UCSD-AML1 (cell line): Measurements from ENCODE around the gene C1QTNF4.
"Not testable (repeated sequence)": the region's sequence is repeated elsewhere in the genome, so short reads cannot be mapped to it uniquely, and the experiment has no call there.

ENCODE experiments used
- DNase-seq: peaks from one replicate; lab custom pipeline; 2025; ENCODE audit not compliant: unreplicated experiment; lab: John Stamatoyannopoulos, UW

Gene C1QTNF4

DNA sequence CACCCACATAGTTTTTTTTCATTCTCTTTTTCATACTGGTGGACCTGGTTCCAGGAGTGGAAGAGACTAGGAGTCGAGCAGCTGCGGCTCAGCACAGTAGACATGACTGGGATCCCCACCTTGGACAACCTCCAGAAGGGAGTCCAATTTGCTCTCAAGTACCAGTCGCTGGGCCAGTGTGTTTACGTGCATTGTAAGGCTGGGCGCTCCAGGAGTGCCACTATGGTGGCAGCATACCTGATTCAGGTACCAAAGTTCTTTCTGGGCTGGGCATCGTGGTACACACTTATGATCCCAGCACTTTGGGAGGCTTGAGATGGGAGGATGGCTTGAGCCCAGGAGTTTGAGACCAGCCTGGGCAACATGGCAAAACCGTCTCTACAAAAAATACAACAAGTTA is 24.6 kb downstream of the C1QTNF4 start:
- no peak for DNase-seq

- DNase-seq, result no peak
Measured at GRCh38 chr11:47566149-47566698, 28.0 kb downstream of the C1QTNF4 start.

DNA sequence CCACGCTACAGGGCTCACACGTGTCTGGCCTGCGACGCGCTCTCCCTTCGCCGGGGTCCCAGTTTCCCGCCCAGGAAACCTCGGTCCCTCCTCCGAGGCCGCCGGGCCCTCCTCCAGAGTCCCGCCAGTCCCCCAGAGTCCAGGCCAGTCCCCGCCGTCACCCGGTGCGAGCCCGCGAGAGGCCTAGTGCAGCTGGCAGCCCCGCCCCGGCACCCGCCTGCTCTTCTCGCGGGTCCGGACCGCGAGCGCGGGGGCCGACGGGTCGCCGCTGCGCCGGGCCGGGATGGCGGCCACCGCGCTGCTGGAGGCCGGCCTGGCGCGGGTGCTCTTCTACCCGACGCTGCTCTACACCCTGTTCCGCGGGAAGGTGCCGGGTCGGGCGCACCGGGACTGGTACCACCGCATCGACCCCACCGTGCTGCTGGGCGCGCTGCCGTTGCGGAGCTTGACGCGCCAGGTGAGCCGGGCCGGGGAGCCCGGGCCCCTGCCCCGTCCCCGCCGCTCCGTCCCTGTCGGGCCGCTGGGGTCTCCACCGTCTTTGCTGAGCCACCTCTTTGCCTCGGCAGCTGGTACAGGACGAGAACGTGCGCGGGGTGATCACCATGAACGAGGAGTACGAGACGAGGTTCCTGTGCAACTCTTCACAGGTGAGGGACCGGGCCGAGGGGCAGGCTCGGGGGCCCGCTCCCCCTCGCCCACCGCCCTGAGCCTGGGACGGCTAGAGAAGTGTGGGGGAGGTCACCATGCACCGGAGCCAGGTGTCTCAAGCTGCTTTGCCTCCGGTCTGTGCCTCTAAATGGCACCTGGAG is 28.7 kb downstream of the C1QTNF4 start, which contains the start of gene PTPMT1:
Gene PTPMT1, plus strand, starts transcription at position 260 of the 809 bp plus-strand sequence. Its CDS starts 24 bp downstream, at position 284.
- DNase-seq, result peak; percentile 72

DNA sequence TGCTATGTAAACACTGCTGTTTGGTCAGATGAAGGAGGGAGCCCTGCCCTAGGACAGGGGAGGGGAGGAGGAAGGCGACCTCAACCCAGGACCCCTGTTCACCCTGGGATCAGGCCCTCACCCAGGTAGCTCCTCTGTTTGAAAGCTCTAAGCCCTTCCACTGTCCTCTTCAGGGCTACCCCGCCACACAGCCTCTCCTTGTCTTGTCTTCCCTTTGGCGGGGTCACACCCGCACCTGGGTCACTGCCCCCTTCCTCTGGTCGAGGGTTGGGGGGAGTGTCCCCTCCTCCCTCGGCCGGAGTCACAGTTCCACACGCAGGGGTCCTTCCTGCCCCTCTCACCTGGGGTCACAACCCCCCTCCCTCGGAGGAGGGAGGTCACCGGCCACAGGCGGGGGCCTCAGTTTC is 29.3 kb downstream of the C1QTNF4 start:
- no peak for DNase-seq

GRCh38 chr11:47564366-47564765 is 29.8 kb downstream of the C1QTNF4 start:
- not testable (repeated sequence) for DNase-seq

DNA sequence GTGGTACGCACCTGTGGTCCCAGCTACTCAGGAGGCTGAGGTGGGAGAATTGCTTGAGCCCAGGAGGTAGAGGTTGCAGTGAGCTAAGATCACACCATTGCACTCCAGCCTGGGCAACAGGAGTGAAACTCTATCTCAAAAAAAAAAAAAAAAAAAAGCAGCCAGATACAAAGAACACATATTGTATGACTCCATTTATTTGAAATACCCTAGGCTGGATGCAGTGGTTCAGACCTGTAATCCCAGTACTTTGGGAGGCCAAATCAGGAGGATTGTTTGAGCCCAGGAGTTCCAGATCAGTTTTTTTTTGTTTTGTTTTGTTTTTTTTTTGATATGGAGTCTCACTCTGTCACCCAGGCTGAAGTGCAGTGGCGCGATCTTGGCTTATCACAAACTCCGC is 31.8 kb downstream of the C1QTNF4 start:
- DNase-seq, result not testable (repeated sequence)

DNA sequence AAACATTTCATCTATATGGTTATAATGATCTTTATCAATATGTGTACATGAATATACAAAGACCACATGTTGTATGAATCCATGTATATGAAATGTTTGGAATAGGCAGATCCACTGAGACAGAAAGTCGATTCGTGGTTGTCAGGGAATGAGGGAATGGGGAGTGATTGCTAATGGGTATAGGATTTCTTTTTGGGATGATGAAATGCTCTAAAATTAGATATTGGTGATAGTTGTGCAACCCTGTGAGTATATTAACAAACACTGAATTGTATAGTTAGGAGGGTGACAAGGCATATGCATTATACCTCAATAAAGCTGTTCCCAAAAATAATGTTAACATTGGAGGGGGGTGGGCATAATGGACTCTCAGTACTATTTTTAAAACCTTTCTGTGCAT is 33.8 kb downstream of the C1QTNF4 start:
- DNase-seq, result no peak

DNA sequence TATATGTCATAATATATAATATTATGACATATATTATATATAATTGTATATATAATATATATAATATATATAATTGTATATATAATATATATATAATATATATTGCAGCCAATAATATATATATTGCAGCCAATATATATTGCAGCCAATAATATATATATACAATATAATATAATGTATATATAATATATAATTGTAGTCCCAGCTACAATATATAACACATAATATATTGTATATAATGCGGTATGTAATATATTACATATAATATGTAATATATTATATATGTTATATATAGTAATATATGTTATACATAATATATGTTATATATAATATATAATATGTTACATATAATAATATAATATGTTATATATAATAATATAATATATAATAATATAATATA is 35.5 kb downstream of the C1QTNF4 start:
- DNase-seq, result no peak

DNA sequence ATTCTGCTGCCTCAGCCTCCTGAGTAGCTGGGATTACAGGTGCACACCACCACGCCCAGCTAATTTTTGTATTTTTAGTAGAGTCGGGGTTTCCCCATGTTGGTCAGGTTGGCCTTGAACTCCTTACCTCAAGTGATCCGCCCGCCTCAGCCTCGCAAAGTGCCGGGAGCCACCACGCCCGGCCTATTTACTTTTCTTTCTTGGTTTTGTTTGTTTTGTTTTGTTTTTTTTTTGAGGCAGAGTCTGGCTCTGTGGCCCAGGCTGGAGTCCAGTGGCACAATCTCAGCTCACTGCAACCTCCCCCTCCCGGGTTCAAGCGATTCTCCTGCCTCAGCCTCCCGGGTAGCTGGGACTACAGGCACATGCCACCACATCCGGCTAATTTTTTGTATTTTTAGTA is 37.2 kb downstream of the C1QTNF4 start:
- DNase-seq, result not testable (repeated sequence)

GRCh38 chr11:47553406-47553743 is 40.8 kb downstream of the C1QTNF4 start:
- no peak for DNase-seq

DNA sequence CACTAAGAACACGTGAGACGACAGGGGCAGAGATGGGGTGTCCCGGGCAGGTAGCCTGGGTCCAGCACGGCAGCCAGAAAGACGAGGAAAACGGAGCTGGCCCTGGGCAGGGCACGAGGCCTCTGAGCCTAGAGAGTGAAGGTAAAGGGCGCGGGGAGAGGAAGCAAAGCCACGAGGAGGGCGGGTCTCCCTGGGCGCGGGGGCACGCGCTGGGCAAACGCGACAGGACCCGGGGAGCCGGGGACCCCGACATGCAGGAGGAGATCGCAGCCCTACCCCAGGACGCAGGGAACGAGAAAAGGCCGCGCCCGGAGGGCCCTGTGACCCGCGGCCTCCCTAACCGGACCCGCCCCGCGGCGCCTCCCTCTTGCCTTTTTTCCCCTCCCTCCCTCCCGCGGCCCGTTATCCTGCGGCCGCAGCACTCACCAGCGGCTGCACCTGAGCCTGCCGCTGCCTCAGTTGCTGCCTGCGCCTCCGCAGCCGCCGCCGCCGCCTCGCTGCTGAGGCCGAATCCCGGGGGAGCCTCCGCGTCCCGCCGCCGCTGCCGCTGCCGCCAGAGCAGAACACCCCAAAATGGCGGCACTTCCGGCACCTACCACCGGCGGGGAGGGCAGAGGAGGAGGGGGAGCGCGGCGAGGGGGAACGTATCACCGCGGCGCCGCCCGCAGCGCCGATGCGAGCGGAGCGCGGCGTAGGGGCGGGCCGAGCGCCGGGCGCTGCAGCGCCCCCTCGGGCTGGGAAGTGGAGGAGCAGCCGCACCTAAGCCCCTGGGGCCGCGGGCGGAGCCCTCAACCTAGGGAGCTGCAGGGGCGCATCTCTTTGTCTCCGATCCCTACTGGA is 41.4 kb downstream of the C1QTNF4 start, which contains the start of gene CELF1:
Gene CELF1, minus strand, starts transcription at position 567 of the 840 bp plus-strand sequence. CDS start 53,609 bp downstream, outside the sequence.
- peak; percentile 94 for DNase-seq

DNA sequence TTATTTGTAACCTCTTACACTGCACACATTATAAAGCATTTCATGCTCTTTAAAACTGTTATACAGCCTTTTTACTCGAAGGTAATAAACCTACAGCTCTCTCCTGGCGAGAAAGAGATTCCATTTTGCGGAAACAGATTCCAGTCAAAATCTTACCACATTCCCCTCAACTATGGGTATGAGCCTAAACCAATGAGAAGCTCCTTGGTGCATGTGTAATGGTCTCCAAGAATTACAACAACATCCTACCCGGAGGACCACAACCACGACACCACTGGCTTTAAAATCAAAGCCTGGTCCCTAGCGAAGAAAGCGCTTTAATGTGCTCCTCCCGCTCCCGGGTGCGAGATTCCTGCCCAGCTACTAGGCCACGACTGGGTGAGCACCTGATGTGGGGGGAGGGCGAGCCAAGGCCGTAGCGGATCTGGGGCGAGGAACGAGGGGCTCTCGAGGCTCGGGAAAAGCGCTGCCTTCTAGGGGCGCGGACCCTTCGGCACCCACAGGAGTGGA is 42.1 kb downstream of the C1QTNF4 start:
- peak; percentile 61 for DNase-seq

- DNase-seq, result no peak
Measured at GRCh38 chr11:47551086-47551485, 43.1 kb downstream of the C1QTNF4 start.

DNA sequence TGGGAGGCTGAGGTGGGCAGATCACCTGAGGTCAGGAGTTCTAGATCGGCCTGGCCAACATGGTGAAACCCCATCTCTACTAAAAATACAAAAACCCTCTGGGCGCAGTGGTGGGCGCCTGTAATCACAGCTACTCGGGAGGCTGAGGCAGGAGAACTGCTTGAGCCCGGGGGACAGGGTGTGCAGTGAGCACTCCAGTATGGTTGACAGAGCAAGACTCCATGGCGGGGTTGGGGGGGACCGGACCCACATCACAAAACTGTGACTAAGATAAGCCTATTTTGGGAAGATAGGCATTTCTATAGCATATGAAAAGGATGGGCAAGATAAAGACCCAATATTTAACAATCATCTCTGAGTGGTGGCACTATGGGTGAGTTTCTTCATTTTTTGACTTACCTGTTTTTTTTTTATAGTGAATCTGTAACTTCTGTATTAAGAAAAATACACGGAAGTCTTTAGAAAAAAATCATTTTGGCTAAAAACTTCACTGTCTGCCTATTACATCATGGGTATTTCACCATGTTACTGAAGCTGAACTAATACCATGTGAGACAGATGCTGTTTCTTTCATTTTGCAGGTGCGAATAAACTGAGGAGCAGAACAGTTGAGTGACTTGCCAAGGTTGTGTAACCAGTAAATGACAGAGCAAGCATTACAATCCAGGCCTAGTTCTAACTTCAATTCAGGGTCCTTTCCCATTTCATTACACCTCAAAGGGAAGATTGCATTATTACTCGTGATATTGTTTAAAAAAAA is 43.7 kb downstream of the C1QTNF4 start:
- no peak for DNase-seq

DNA sequence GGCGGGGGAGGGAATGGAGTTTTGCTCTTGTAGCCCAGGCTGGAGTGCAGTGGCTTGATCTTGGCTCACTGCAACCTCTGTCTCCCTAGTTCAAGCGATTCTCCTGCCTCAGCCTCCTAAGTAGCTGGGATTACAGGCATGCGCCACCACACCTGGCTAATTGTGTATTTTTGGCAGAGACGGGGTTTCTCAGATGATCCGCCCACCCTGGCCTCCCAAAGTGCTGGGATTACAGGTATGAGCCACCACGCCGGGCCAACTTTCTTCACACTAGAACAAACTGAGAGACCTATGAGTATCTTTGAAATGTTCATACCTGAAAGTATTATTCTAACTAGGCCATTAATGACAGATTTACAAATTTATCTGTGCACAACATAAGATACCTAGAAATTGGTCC is 47.9 kb downstream of the C1QTNF4 start:
- DNase-seq, result not testable (repeated sequence)

- no peak for DNase-seq
Measured at GRCh38 chr11:47545298-47545697, 48.9 kb downstream of the C1QTNF4 start.

GRCh38 chr11:47541070-47541469 is 53.1 kb downstream of the C1QTNF4 start:
- DNase-seq, result no peak

DNA sequence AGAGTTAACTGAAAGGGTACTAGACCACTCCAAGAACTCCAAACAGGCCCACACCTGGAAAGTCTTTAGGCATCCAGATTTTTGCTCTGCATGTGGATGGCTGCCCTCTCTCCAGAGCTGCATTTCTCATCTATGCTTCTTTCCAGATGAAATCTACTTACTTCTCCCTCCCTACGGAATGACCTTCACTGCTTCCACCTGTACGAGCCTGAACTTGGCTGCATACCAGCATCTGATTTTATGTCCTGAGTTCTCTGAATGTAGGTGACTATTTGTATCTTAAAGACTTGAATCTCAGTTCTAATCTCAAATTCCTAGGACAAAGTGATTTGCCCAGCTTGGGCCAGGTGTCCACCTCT is 54.6 kb downstream of the C1QTNF4 start:
- DNase-seq, result no peak
